GM19455 (cell line): Measurements from ENCODE around the gene OPA3.
A peak's percentile ranks its signal among the peaks of the same experiment; 100 is the strongest.

ENCODE experiments used
- ATAC-seq: cut with Tn5 transposase; IDR thresholded peaks from one replicate; pipeline ENCODE4 v1.9.1; 2021; ENCODE audit not compliant: unreplicated experiment

Gene OPA3

DNA sequence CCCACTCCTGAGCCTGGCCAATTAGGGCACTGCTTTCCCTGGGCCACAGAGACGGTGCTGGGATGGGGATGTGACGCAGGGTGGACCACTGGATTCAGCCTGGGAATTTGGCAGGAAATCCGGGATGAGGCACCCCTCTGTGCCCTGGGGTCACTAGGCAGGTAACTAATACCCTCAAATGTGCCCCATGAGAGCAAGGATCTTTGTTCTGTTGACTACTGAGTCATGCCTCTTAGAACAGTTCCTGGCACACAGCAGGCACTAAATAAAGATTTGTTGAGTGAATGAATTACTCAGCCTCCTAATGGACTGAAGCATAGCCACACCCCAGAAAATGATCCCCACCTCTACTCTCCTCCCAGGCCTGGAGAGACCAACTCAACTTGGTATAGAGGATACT, 15.9 kb downstream of the OPA3 start:
- no peak for ATAC-seq

DNA sequence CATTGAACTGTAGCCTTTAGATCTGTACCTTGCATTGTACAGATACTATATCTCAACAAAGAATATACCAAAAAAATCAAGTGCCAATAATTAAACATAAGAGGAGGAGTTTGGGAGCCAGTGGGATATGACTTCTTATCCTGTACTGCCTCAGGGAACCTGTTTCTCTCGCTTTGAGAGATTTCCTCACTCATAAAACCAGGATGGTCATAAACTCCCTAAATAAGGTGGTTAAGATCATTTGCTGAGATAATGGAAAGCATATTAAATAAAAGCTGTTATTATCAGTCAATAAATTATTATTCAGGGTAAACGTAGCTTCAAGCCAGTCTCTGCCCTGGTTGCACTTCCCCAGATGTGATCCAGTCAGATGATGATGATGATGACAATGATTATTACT, 17.0 kb downstream of the OPA3 start:
- no peak for ATAC-seq

DNA sequence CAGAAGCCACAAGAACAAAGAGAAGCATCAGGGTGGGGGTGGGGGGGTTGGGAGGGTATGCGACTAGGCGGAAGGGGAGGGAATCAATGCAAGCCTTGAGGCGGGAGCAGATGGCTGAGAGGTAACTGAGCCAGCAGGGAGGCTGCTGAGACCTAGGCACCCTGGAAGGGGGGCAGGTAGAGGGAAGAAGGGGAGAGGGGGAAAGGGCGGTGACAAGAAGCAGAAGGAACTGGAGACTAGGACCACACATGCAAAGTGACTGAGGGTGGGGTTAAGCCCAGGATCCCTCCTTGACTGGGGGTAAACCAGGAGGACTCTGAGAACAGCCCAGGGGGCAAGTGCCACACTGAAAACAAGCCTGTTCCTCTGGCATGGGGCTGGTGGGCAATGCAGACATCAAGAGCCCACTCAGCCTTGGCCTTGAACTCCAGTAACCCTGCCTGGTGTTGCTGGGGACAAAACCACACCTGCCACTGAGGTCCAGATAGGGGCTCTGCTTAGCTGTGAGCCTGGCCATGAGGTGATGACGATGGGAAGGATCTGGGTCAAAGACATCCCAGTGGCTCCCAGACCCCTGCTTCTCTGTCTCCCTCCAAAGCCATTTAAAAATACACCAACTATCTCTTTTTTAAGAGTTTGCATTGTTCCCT, 20.3 kb downstream of the OPA3 start:
- ATAC-seq: no peak

DNA sequence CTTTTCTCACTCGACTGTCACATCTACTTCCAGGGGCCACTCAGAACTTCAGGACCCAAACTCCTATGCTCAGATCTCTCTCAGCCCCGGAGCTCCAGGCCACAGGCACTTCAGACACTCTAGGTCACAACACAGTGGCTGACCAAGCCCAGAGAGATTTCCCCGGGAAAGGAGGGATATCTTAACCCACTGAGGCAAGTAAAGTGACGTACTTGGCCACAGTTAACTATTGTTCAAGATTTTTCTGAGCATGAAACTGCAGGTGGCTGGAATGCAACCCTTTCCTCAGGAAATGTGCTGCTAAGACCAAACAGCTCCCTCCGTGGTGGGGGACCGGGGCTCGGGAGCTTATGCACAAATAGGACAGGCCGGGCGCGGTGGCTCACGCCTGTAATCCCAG, 23.9 kb downstream of the OPA3 start:
- no peak for ATAC-seq

DNA sequence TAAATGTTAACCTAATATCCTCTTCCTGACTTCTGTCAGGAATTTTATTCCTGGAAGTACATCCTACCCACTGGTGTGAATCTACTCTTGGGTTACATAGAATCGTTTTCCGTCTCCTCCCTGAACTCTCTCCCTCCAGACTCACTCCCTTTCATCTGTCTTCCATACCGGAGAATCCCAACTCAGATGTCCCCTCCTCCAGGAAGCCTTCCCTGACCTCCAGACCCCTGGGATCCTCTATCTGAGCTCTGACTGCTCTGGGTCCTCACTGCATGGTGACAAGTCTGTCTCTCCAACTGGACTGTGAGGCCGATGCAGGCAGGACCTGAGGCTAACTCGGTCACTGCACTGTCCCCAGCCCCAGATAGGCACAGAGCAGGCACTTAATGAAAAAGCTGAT, 24.6 kb downstream of the OPA3 start:
- ATAC-seq: no peak

DNA sequence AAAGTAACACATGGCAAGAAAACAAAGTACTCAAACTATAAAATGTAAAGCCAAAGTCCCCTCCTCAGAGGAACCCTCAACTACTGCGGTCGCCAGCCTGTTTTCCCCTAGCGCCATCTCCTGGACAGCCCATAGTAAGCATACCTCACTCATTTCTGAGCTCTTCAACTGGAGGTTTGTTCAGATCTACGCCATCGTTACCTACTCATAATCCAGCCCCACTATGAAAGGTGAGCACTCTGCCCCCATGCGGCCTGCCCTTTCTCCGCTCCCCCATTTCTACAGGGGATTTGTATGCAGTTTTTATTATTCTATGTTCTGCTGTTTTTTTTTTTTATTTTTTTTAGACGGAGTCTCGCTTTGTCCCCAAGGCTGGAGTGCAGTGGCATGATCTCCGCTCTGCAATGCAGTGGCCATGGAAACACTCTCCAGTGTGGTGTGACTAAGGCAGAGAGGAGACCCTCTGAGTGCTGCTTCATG, 26.2 kb downstream of the OPA3 start:
- peak; percentile 62 for ATAC-seq

DNA sequence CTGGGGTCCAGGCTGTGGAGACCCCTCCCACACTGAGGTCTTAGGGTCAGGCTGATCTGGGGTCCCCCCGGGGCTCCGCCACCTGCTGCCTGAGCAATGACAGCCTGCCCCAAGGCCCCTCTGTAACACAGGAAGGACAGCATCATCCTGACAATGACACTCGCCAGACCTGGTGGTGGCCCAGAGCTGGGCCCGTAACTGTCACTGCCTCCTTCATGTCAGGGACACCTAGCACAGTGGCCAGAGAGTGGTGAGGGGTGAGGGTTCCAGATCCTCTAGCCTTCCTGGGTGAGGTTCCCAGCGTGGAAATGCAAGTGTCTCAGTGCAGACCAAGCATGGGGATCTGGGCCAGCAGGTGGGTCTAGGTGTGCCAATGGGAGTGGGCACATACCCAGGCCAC, 27.8 kb downstream of the OPA3 start:
- no peak for ATAC-seq

DNA sequence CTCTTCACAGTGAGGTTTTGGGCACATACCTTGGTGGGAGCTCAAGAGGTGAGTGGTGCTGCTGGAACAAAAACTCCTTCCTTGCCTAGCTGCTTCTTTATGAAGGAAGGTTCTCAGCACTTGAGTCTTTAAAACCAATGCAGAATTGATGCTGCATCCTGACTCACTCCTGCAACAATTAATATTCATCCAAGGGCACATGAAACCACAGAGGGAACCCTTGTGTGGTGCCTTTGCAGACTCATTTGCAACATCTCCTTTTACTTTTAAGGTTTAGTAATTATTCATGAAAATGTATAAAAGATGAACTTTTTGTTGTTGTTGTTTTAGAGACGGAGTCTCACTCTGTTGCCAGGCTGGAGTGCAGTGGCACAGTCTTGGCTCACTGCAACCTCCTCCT, 30.1 kb downstream of the OPA3 start:
- ATAC-seq: no peak

DNA sequence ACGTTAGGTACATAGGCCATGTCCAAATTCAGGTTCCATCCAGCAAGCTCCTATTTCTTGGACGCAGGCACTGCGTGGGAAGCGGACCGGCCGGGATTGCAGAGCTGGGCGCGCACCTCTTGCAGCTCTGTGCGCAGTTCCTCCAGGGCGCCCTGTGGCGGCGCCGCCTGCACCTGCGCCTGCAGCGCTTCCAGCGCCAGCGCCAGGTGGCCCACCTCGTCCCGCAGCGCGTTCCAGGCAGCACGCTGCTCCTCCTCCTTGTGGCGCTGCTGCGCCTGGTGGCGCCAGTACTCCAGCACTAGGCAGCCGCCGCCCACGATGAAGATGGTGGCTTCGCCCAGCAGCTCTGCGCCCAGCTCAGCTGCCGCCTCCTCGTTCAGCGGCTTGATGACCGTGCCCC, 31.1 kb downstream of the OPA3 start:
- ATAC-seq: no peak

DNA sequence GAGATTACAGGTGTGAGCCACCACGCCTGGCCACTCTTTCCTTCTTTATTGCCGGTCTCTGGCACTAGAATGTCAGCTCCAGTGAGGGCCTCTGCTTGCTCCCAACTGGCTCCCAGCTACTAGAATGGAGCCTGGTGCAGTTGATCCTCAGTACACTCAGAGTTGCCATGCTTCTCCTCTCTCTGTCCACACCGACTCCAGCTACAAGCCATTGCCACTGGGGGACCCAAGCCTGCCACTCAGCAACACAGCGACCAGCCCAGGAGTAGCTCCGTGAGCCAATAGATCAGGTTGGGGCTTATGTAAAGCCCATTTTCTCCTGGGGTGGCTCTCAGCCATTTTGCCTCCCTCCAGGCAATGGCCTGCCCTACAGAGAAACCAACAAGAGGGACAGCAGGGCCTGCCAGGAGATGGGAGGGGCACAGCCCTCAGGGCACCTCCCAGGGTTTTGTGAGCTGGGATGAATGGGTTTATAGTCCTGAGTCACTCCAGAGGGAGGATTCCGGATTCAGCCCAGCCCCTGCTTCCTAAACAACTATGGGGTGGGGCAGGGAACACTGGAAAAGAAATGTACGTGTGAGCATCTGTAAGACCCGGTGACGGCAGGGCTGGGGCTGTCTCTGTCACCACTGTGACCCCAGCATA, 36.5 kb downstream of the OPA3 start:
- no peak for ATAC-seq

DNA sequence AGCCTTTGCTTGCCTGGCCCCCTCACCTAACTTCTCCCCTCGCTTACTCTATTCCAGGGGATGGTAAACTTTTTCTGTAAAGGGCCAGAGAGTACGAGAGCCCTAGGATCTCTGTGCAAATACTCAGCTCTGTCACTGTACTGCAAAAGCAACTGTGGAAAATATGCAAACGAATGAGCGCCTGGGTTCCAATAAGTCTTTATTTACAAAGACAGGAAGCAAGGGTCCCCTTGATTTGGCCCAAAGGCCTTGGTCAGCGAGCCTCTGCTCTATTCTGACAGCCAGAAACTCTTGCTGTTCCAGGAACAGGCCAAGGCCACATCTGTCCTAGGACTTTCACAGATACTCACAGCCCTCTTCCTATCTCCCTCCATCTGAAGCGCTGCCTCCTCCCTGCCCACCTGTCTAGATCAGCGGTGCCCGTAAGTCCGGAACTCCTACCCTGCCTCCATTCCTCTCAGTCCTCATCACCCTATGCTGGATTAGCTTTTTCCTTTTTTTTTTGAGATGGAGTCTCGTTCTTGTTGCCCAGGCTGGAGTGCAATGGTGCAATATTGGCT, 37.3 kb downstream of the OPA3 start:
- no peak for ATAC-seq

DNA sequence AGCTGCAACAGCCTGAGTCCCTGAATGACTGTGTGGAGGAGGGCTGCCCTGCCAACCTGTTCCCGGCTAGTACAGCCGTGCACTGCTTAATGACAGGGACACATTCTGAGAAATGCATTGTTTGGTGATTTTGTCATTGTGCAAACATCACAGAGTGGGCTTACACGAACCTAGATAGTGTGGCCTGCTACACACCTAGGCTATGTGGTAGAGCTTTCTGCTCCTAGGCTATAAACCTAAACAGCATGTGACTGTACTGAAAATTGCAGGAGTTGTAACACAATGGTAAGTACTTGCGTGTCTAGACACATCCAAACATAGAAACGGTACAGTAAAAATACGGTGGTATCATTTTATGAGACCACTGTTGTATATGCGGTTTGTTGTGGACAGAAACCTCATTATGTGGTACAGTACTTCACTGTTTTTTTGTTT, 42.4 kb downstream of the OPA3 start:
- no peak for ATAC-seq

DNA sequence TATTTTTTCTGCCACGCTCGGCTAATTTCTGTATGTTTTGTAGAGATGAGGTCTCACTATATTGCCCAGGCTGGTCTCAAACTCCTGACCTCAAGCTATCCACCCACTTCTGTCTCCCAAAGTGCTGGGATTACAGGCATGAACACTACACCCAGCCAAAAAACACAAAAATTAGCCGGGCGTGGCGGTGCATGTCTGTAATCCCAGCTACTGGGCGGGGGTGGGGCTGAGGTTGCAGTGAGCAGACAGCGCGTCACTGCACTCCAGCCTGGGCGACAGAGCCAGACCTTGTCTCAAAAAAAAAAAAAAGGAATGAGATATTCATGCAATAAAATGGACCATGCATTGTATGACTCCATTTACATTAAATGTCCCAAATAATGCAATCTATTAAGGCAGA, 45.1 kb downstream of the OPA3 start:
- ATAC-seq: no peak

DNA sequence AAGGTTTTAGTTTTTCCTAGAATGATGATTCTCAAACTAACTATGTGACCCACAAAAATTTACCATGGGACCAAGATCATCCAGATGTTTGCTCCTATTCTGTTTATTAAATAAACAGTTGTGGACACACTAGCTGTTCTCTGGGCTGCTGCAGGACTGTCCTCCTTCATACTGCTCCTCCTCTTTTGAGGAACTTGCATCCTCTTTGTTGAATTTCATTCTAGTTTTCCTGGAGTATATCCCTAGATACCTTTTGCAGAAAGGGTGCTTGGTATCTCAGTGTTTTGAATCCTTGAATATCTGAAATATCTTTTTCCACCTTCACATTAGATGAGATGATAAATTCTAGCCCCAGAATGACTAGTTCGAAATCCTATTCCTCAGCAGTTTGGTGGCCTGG, 53.3 kb downstream of the OPA3 start:
- ATAC-seq: no peak

DNA sequence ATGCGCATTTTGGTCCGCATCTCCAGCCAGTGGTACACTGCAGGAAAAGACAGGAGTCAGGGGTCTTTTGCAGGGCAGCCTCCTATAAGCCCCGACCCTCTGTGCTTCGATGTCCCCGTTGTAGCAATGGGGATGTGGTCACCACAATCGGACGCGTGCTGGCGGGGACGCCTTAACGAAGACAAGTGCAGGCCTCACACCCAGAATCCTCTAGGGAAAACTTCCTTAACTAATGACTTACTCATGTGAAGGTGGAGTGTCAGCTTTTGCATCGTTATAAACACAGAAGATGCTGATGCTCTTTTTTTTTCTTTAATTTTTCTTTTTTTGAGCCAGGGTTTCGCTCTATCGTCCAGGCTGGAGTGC, 55.2 kb downstream of the OPA3 start:
- ATAC-seq: no peak

DNA sequence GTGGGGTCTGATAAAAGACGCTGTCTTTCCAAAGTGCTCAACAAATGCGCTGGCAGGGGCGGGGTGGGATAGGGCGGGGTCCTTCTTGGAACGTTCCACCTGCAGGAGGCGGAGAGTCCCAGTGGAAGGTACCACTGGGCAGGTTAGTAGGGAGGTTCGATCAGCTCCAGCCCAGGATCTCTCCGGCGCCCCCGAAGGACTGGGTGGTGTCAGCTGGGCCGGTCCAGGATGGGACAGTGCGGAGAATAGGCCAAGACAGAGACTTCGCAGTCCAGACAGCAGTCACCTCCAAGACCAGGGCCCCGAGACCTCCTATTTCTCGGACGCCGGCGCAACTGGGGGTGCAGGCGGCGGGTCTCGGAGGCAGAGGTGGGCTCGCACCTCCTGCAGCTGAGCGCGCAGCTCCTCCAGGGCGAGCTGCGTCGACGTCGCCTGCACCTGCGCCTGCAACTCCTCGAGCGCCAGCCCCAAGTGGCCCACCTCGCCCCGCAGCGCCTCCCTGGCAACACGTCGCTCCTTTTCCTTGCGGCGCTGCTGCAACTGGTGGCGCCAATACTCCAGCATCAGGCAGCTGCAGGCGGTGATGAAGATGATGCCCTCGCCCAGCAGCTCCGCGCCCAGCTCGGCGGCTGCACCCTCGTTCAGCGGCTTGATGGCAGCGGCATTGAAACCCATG, 55.7 kb downstream of the OPA3 start:
- no peak for ATAC-seq

DNA sequence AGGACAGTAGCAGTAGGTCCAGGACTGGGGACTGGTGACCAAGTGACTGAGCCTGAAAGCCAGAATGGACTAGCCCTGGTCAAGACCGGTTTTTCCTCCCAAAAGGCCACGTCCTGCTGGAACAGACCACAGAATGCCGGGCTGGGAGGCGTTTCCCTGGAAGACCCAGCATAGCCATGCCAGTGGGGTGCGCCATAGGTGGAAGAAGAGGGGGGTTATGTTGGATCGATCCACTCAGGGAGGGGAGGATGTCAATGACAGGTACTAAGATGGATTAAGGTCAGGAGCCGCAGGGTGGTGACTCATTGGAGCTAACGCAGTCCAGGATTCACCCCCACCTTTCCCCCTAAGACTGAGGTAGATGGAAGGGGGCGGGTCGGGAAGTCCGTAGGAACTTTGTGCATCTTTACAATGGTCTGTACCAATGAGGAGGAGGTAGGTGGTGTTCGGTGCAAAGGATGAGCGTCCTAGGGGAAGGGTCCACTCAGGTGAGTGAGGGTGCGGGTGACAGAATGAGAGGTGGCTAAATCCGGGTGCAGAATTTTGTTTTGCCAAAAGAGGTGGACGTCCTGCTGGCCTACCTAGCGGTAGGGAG, 56.4 kb downstream of the OPA3 start:
- no peak for ATAC-seq

DNA sequence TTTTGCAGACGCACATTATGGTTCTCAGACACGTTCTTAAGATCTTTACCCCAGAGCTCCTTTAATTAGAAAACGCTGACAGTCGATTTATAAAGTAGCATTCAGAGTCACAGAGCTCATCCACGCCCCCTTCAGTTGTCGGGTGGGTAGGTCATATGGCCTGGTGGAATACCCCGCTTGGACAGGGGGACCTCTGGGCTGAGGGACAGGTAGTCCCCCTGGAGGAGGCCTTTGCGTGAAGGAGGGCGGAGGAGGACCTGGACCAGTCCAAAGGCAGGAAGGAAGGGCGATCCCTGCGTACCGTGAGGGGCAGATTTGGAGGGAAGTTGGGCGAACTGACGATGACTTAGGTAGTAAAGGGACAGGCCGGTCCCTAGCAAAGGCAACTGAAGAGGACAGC, 56.9 kb downstream of the OPA3 start:
- ATAC-seq: no peak

DNA sequence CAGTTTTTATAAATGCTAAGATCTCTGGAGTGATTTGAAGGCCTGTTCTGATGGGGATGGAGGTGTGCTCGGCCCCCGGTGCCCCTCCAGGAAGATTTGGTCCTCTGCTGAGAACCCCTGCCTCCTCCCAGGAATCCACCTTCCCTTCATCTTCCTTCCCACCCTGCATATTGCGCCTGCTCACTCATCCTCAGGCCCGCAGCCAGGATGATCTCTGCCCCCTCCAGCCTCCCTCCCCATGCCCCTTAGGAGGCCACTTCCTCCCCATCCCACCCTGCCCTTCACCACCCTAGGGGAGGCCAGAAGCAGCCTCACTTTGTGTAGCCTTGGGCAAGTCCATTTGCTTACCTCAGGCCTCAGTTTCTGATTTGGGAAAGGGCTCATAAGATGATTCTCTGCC, 57.6 kb downstream of the OPA3 start:
- ATAC-seq: no peak

DNA sequence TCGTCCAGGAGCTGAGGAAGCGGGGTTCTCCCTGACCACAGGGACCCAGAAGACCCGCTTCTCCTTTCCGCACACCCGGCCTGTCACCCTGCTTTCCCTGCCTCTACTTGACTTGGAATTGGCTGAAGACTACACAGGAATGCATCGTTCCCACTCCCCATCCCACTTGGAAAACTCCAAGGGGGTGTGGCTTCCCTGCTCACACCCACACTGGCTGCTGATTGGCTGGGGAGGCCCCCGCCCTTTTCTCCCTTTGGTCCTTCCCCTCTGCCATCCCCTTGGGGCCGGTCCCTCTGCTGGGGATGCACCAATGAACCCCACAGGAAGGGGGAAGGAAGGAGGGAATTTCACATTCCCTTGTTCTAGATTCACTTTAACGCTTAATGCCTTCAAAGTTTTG, 58.5 kb downstream of the OPA3 start:
- no peak for ATAC-seq

DNA sequence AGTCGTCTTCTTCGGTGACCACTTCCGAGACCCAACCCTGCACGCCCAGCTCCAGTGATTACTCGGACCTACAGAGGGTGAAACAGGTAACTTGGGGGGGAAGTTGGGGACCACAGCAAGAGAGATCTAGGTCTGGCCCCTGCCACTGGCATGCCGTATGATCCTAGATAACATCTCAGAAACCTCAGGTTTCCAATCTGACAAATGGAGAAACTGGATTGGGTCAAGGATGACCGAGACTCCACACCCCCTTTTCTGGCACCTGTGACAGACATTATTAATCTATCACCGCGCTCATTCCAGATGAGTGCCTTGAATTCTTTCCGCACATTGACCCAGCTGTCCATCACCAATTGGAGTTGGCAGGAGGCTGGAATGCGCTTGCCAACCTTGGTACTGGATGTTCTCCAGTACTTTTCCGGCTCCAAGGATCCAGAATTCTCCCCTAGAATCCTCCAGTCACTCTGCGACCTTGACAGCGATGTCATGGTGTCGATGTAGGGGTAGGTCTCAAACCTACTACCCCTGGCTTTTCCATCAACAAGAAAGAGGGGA, 60.0 kb downstream of the OPA3 start:
- no peak for ATAC-seq
